H1 (cell line): ENCODE measurements around the gene IL9. TPM values are rescaled to one million over a fixed set of nuclear protein-coding genes. Genes with fewer than 3 reads are reported as not detected.

Source experiments
- CTCF ChIA-PET: fragments of 300-600 bp; sonication (Branson Sonifier 250); formaldehyde crosslinking; loops from one replicate; lab custom pipeline; 2021; ENCODE audit not compliant: partially characterized antibody; lab: Charles Lee
- POLR2A ChIA-PET: fragments of 300-600 bp; sonication (Branson Sonifier 250); formaldehyde crosslinking; loops from one replicate; lab custom pipeline; 2021; ENCODE audit warnings: inconsistent platforms; ENCODE audit not compliant: partially characterized antibody; lab: Charles Lee
- DNase-seq, 2 experiments: peaks; one replicate each; pipeline versions ENCODE4 v3.0.0 to v3.0.0-alpha.2; 2010 to 2022; ENCODE audit warnings: low spot score in 2 of 2, low read depth in 1 of 2, mixed read lengths in 1 of 2
- FAIRE-seq: peaks from 2 replicates; lab custom pipeline; 2011; peaks lifted over from hg19 to GRCh38; lab: Jason Lieb, UNC
- H2AFZ ChIP-seq: 2 replicates; pipeline ENCODE4 v1.8.1; 2012; ENCODE audit warnings: low read length, inconsistent platforms
- H2AK5ac ChIP-seq: 2 replicates; pipeline ENCODE4 v1.6.1; 2013; ENCODE audit warnings: low read depth, low read length
- H2BK120ac ChIP-seq: replicated peaks from 2 replicates; pipeline ENCODE3; 2013; ENCODE audit warnings: low read depth, low read length, inconsistent platforms
- H2BK12ac ChIP-seq: 2 replicates; pipeline ENCODE4 v1.6.1; 2013; ENCODE audit warnings: low read depth, low read length
- H2BK15ac ChIP-seq: 2 replicates; pipeline ENCODE4 v1.6.1; 2013; ENCODE audit warnings: low read length
- H2BK20ac ChIP-seq: 2 replicates; pipeline ENCODE4 v1.6.1; 2013; ENCODE audit warnings: low read length
- H2BK5ac ChIP-seq: 2 replicates; pipeline ENCODE4 v1.6.1; 2013; ENCODE audit warnings: low read depth, low read length
- H3K14ac ChIP-seq: 2 replicates; pipeline ENCODE4 v1.6.1; 2013; ENCODE audit warnings: inconsistent platforms; ENCODE audit not compliant: insufficient read length
- H3K18ac ChIP-seq: 2 replicates; pipeline ENCODE4 v1.6.1; 2013; ENCODE audit warnings: low read length; ENCODE audit errors: extremely low read depth
- H3K23ac ChIP-seq: 2 replicates; pipeline ENCODE4 v1.6.1; 2013; ENCODE audit warnings: inconsistent platforms; ENCODE audit not compliant: insufficient read length
- H3K23me2 ChIP-seq: 2 replicates; pipeline ENCODE4 v1.6.1; 2013; ENCODE audit warnings: low read depth, low read length
- H3K27ac ChIP-seq: 2 replicates; pipeline ENCODE4 v1.6.1; 2011; ENCODE audit warnings: low read depth, low read length, inconsistent platforms
- H3K27me3 ChIP-seq, 4 experiments: replicated peaks in 1 of 4; 1 replicate in 1 of 4; 2 replicates in 3 of 4; pipeline versions ENCODE4 v1.6.1 to v1.8.1; 2011 to 2013; ENCODE audit warnings: low read length in 3 of 4, mild to moderate bottlenecking in 3 of 4, inconsistent platforms in 2 of 4, mixed read lengths in 2 of 4, moderate library complexity in 1 of 4; ENCODE audit not compliant: control insufficient read depth in 3 of 4, insufficient read depth in 3 of 4; ENCODE audit errors: extremely low read depth in 1 of 4
- H3K36me3 ChIP-seq, 4 experiments: 2 replicates each; pipeline versions ENCODE4 v1.6.1 to v1.8.1; 2011 to 2013; ENCODE audit warnings: mild to moderate bottlenecking in 4 of 4, low read length in 3 of 4, moderate library complexity in 2 of 4, control low read depth in 1 of 4, inconsistent platforms in 1 of 4; ENCODE audit not compliant: insufficient read depth in 4 of 4, control insufficient read depth in 2 of 4
- H3K4ac ChIP-seq: replicated peaks from 2 replicates; pipeline ENCODE3; 2013; ENCODE audit warnings: low read length, low read depth, mixed read lengths, inconsistent platforms; ENCODE audit not compliant: insufficient read length
- H3K4me1 ChIP-seq, 4 experiments: replicated peaks in 1 of 4; 1 replicate in 1 of 4; 2 replicates in 3 of 4; pipeline versions ENCODE4 v1.6.1 to v1.8.1; 2011 to 2013; ENCODE audit warnings: low read length in 3 of 4, inconsistent platforms in 2 of 4, mixed read lengths in 1 of 4; ENCODE audit not compliant: insufficient read depth in 4 of 4, control insufficient read depth in 3 of 4
- H3K4me2 ChIP-seq, 2 experiments: 2 replicates each; pipeline versions ENCODE4 v1.6.1 to v1.8.1; 2011 to 2013; ENCODE audit warnings: low read depth in 2 of 2, low read length in 2 of 2, control low read depth in 1 of 2, inconsistent platforms in 1 of 2, mild to moderate bottlenecking in 1 of 2; ENCODE audit not compliant: insufficient read depth in 1 of 2
- H3K4me3 ChIP-seq, 4 experiments: fragments of 200-600, 300-600 bp in 1 of 4; sonication (generic), shearing (Covaris generic), sonication (Bioruptor Twin) in 1 of 4; 2 replicates each; pipeline versions ENCODE4 v1.5.1 to v1.8.1; 2011 to 2016; ENCODE audit warnings: low read length in 4 of 4, low read depth in 3 of 4, control low read depth in 2 of 4, inconsistent platforms in 2 of 4, mild to moderate bottlenecking in 2 of 4, mixed read lengths in 1 of 4, moderate library complexity in 1 of 4; ENCODE audit not compliant: insufficient read depth in 2 of 4; ENCODE audit errors: extremely low read depth in 1 of 4
- H3K56ac ChIP-seq: replicated peaks from 2 replicates; pipeline ENCODE3; 2013; ENCODE audit warnings: low read depth, mild to moderate bottlenecking, mixed read lengths, low read length, inconsistent platforms; ENCODE audit not compliant: insufficient read length
- H3K79me1 ChIP-seq: 2 replicates; pipeline ENCODE4 v1.6.1; 2013; ENCODE audit warnings: low read depth, low read length, control low read depth
- H3K79me2 ChIP-seq, 2 experiments: 2 replicates each; pipeline versions ENCODE4 v1.6.1 to v1.8.1; 2012 to 2013; ENCODE audit warnings: low read length in 2 of 2, mild to moderate bottlenecking in 2 of 2, inconsistent platforms in 1 of 2; ENCODE audit not compliant: insufficient read depth in 2 of 2, control insufficient read depth in 1 of 2
- H3K9ac ChIP-seq, 4 experiments: replicated peaks in 1 of 4; 1 replicate in 1 of 4; 2 replicates in 3 of 4; pipeline versions ENCODE4 v1.6.1 to v1.8.1; 2011 to 2013; ENCODE audit warnings: low read depth in 3 of 4, low read length in 3 of 4, control low read depth in 2 of 4, mild to moderate bottlenecking in 2 of 4, moderate library complexity in 2 of 4, inconsistent platforms in 1 of 4; ENCODE audit errors: extremely low read depth in 1 of 4
- H3K9me3 ChIP-seq, 2 experiments: 2 replicates each; pipeline versions ENCODE4 v1.6.1 to v1.8.1; 2012 to 2013; ENCODE audit warnings: mild to moderate bottlenecking in 2 of 2, moderate library complexity in 2 of 2, control low read depth in 1 of 2, inconsistent platforms in 1 of 2, low read depth in 1 of 2, low read length in 1 of 2, mixed read lengths in 1 of 2; ENCODE audit not compliant: insufficient read depth in 2 of 2
- H4K20me1 ChIP-seq, 2 experiments: replicated peaks in 1 of 2; 2 replicates each; pipeline versions ENCODE3 to v1.8.1; 2011 to 2013; ENCODE audit warnings: inconsistent platforms in 2 of 2, low read length in 2 of 2, mild to moderate bottlenecking in 1 of 2; ENCODE audit not compliant: insufficient read depth in 2 of 2, control insufficient read depth in 1 of 2
- H4K5ac ChIP-seq: 2 replicates; pipeline ENCODE4 v1.6.1; 2013; ENCODE audit warnings: low read length, low read depth, mixed read lengths, inconsistent platforms; ENCODE audit not compliant: insufficient read length
- H4K8ac ChIP-seq: 2 replicates; pipeline ENCODE4 v1.8.0; 2013; ENCODE audit warnings: mild to moderate bottlenecking, moderate library complexity, low read length, inconsistent platforms; ENCODE audit not compliant: insufficient read depth; ENCODE audit errors: extremely low read depth
- H4K91ac ChIP-seq: replicated peaks from 2 replicates; pipeline ENCODE3; 2013; ENCODE audit warnings: low read length, mixed read lengths, inconsistent platforms; ENCODE audit not compliant: insufficient read length
- GABPA ChIP-seq: IDR thresholded peaks from 2 replicates; pipeline ENCODE4 v1.6.1; 2011; ENCODE audit warnings: mild to moderate bottlenecking, low read length, moderate library complexity, borderline replicate concordance; ENCODE audit not compliant: insufficient read depth
- PHF8 ChIP-seq: fragments of 200-600 bp; sonication (generic); conservative IDR thresholded peaks from 2 replicates; pipeline ENCODE4 v1.7.1; 2012; ENCODE audit warnings: low read depth, mild to moderate bottlenecking, inconsistent platforms, low read length, moderate library complexity
- TBP ChIP-seq: IDR thresholded peaks from 2 replicates; pipeline ENCODE4 v1.6.1; 2011; ENCODE audit warnings: low read depth, low read length, improper control_type of control experiment
- WGBS, 2 experiments: shearing (Covaris generic) in 1 of 2; methylation state at CpG; one replicate each; pipeline versions ENCODE4 v1.1.6 to v1.1.7; 2013 to 2015; ENCODE audit warnings: low lambda C conversion rate in 2 of 2, mixed read lengths in 2 of 2, inconsistent platforms in 1 of 2, low coverage in 1 of 2, missing lambda C conversion rate in 1 of 2; ENCODE audit not compliant: insufficient replicate concordance in 2 of 2, insufficient coverage in 1 of 2, insufficient read length in 1 of 2; ENCODE audit errors: extremely low coverage in 1 of 2, missing lambda C conversion rate in 1 of 2; 5-methylcytosine and 5-hydroxymethylcytosine counted together
- polyA plus RNA-seq, 7 experiments: library from polyadenylated mRNA; depleted of rRNA in 3 of 7; stranded (reverse) in 5 of 7; unstranded in 2 of 7; fragments of >200 nt in 5 of 7; fragments of 200-250 nt in 2 of 7; gene quantifications; 1 replicate in 5 of 7; 2 replicates in 1 of 7; 4 replicates in 1 of 7; pipeline versions ENCODE4 v1.2.1 to v1.2.3, GENCODE V29; 2011 to 2013; ENCODE audit warnings: missing spikeins in 2 of 7, mixed read lengths in 2 of 7
- total RNA-seq: library from RNA; stranded (reverse); fragmentation: NEBNext Ultra II Directional; extraction: Animal tissue kit (Norgen Biotek cat#: 25700); gene quantifications from 2 replicates; pipeline ENCODE4 v1.2.1, GENCODE V29; 2021

Gene IL9
- total and polyA plus RNA-seq, 2 of the 8 experiments (the other 6 are each of a cell fraction or from before 2014, with no cell fraction given): not detected

GRCh38 chr5:135883026-135883425 is 12.6 kb downstream of the IL9 start:
- 0 out of 2 replicates have a peak overlapping the region, but pooled peaks have one; percentile 9 for H2BK12ac ChIP-seq
- H3K23ac ChIP-seq: no peak overlapping the region
- H3K4ac ChIP-seq: no peak overlapping the region
- H3K9me3 ChIP-seq: no peaks in the 10 kb centered on the region
- no peak overlapping the region for H2BK20ac ChIP-seq
- H2AK5ac ChIP-seq: no peak overlapping the region
- no peak overlapping the region for H2BK5ac ChIP-seq
- peaks cover 0 to 5% (median 3%) of the 10 kb centered on the region in 4 experiments; a peak in 2 of 7 replicates for H3K27me3 ChIP-seq
- no peak overlapping the region for H2AFZ ChIP-seq
- H4K5ac ChIP-seq: no peak overlapping the region
- no peak for FAIRE-seq
- peaks cover 2% of the 10 kb centered on the region for H3K23me2 ChIP-seq
- no peaks in the 10 kb centered on the region for H4K20me1 ChIP-seq
- no peak overlapping the region for H3K9ac ChIP-seq
- no peak overlapping the region for H4K91ac ChIP-seq
- CTCF ChIA-PET: interaction anchor here (0.9 to 5.3 kb wide), 14 partner anchors 9 to 418 kb away, joined by 3 to 37 read pairs (median 4); no protein-coding TSS in a partner anchor
- no peak overlapping the region for H3K14ac ChIP-seq
- H3K4me2 ChIP-seq: no peak overlapping the region
- no peaks in the 10 kb centered on the region for H3K36me3 ChIP-seq
- no peaks in the 10 kb centered on the region for H3K79me1 ChIP-seq
- no peak overlapping the region for H4K8ac ChIP-seq
- no peak overlapping the region for H2BK120ac ChIP-seq
- H3K79me2 ChIP-seq: no peaks in the 10 kb centered on the region
- no peak overlapping the region for H3K56ac ChIP-seq
- 91% methylated on average over 3 of the region's 3 CpGs; no CpG with 5 or more reads in 1 of the 2 experiments for WGBS, 2 experiments
- H3K4me3 ChIP-seq: no peak overlapping the region
- DNase-seq: no peak
- H3K18ac ChIP-seq: no peak overlapping the region
- H2BK15ac ChIP-seq: no peak overlapping the region
- no peak overlapping the region for H3K27ac ChIP-seq
- POLR2A ChIA-PET: no interaction called here
- H3K4me1 ChIP-seq: peaks cover 4 to 7% (median 5%) of the 10 kb centered on the region in 4 experiments
- TF ChIP-seq PHF8 (no peak), GABPA (no peak), TBP (no peak)
